Trophoblast cell (in vitro differentiated cells and primary cell): Measurements from ENCODE around the gene EGLN3.

ENCODE experiments used
- DNase-seq, 2 donors: peaks; one replicate each; pipeline ENCODE4 v3.0.0-alpha.2; 2016
- H2AFZ ChIP-seq: 2 replicates; pipeline ENCODE4 v1.6.1; 2013; ENCODE audit warnings: low read length, moderate library complexity, mild to moderate bottlenecking; ENCODE audit not compliant: insufficient read depth, poor library complexity
- H2AK5ac ChIP-seq: 2 replicates; pipeline ENCODE4 v1.6.1; 2013; ENCODE audit warnings: mild to moderate bottlenecking, low read length
- H2BK120ac ChIP-seq: 2 replicates; pipeline ENCODE4 v1.6.1; 2013; ENCODE audit warnings: low read length, mild to moderate bottlenecking, moderate library complexity; ENCODE audit not compliant: insufficient read depth, poor library complexity
- H2BK12ac ChIP-seq: 2 replicates; pipeline ENCODE4 v1.6.1; 2013; ENCODE audit warnings: mild to moderate bottlenecking, low read length, moderate library complexity
- H2BK5ac ChIP-seq: 2 replicates; pipeline ENCODE4 v1.6.1; 2013; ENCODE audit warnings: low read length, low read depth, moderate library complexity, mild to moderate bottlenecking; ENCODE audit not compliant: poor library complexity
- H3K14ac ChIP-seq: 2 replicates; pipeline ENCODE4 v1.6.1; 2013; ENCODE audit warnings: mild to moderate bottlenecking, low read length
- H3K18ac ChIP-seq: 2 replicates; pipeline ENCODE4 v1.6.1; 2013; ENCODE audit warnings: mild to moderate bottlenecking, low read length
- H3K23ac ChIP-seq: 2 replicates; pipeline ENCODE4 v1.6.1; 2013; ENCODE audit warnings: low read length
- H3K27ac ChIP-seq: 2 replicates; pipeline ENCODE4 v1.5.1; 2013; ENCODE audit warnings: low read depth, mild to moderate bottlenecking, inconsistent platforms, low read length, moderate library complexity
- H3K27me3 ChIP-seq: 2 replicates; pipeline ENCODE4 v1.6.1; 2013; ENCODE audit warnings: inconsistent platforms, mild to moderate bottlenecking, low read length, moderate library complexity; ENCODE audit not compliant: insufficient read depth
- H3K36me3 ChIP-seq, 2 experiments: 1 replicate in 1 of 2; 2 replicates in 1 of 2; pipeline ENCODE4 v1.6.1; 2013; ENCODE audit warnings: low read length in 2 of 2, mild to moderate bottlenecking in 2 of 2, moderate library complexity in 1 of 2; ENCODE audit not compliant: insufficient read depth in 2 of 2, control insufficient read depth in 1 of 2
- H3K4ac ChIP-seq: 2 replicates; pipeline ENCODE4 v1.6.1; 2013; ENCODE audit warnings: low read depth, mild to moderate bottlenecking, low read length, moderate library complexity
- H3K4me1 ChIP-seq, 2 experiments: 1 replicate in 1 of 2; 2 replicates in 1 of 2; pipeline ENCODE4 v1.6.1; 2013; ENCODE audit warnings: low read length in 2 of 2, mild to moderate bottlenecking in 2 of 2, moderate library complexity in 1 of 2; ENCODE audit not compliant: insufficient read depth in 2 of 2, control insufficient read depth in 1 of 2
- H3K4me2 ChIP-seq: 2 replicates; pipeline ENCODE4 v1.6.1; 2013; ENCODE audit warnings: inconsistent platforms, mild to moderate bottlenecking, low read length, moderate library complexity
- H3K4me3 ChIP-seq: 2 replicates; pipeline ENCODE4 v1.5.1; 2013; ENCODE audit warnings: mild to moderate bottlenecking, low read depth, low read length, inconsistent platforms
- H3K79me1 ChIP-seq: one replicate; pipeline ENCODE4 v1.6.1; 2013; ENCODE audit warnings: low read length
- H3K79me2 ChIP-seq: 2 replicates; pipeline ENCODE4 v1.6.1; 2013; ENCODE audit warnings: low read length, mild to moderate bottlenecking; ENCODE audit not compliant: control insufficient read depth, insufficient read depth, poor library complexity
- H3K9ac ChIP-seq: 2 replicates; pipeline ENCODE4 v1.6.1; 2013; ENCODE audit warnings: mild to moderate bottlenecking, low read length
- H3K9me3 ChIP-seq: 2 replicates; pipeline ENCODE4 v1.6.1; 2013; ENCODE audit warnings: low read depth, mild to moderate bottlenecking, control low read depth, inconsistent platforms, low read length; ENCODE audit not compliant: insufficient read depth
- H4K12ac ChIP-seq: 2 replicates; pipeline ENCODE4 v1.6.1; 2013; ENCODE audit warnings: low read depth, mild to moderate bottlenecking, low read length, moderate library complexity
- H4K8ac ChIP-seq: 2 replicates; pipeline ENCODE4 v1.6.1; 2013; ENCODE audit warnings: low read depth, mild to moderate bottlenecking, low read length, moderate library complexity
- H4K91ac ChIP-seq: one replicate; pipeline ENCODE4 v1.6.1; 2013; ENCODE audit warnings: low read depth, mild to moderate bottlenecking, low read length, moderate library complexity
- WGBS: extraction: QIAGEN DNeasy Blood & Tissue Kit; methylation state at CpG from one replicate; pipeline ENCODE4 v1.1.7; 2013; ENCODE audit warnings: missing lambda C conversion rate; ENCODE audit not compliant: insufficient read length, insufficient coverage; ENCODE audit errors: extremely low coverage; 5-methylcytosine and 5-hydroxymethylcytosine counted together

Gene EGLN3

DNA sequence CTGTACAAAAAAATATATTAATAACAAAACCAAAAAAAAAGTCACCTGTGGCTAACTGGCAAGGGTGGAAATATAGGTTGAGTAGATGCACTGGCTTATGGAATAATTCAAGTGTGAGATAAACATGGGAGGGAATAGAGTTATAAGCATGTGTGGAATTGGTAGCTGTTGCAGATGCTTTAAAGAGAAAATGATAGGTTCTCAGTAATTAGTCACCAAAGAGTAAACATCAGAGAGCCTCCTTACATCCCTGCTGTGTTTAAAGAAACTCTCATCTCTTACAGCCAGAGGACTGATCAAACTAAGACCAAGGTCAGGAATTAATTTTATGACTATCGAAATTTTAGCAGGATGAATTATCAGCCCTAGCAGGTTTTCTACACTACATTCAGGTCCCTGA is 70.5 kb downstream of the EGLN3 start:
- Histone ChIP-seq H3K4me3 (no peak overlapping the region), H3K36me3 (no peaks in the 10 kb centered on the region), H3K27me3 (no peaks in the 10 kb centered on the region), H3K9me3 (peaks cover 2% of the 10 kb centered on the region), H4K91ac (no peak overlapping the region), H3K4ac (no peak overlapping the region), H3K79me2 (no peaks in the 10 kb centered on the region), H3K23ac (no peak overlapping the region), H4K8ac (no peak overlapping the region), H3K9ac (no peak overlapping the region), H2BK12ac (no peak overlapping the region), H2BK120ac (no peak overlapping the region), H2AFZ (no peak overlapping the region), H2AK5ac (no peak overlapping the region), H3K79me1 (no peaks in the 10 kb centered on the region), H2BK5ac (no peak overlapping the region), H3K14ac (no peak overlapping the region), H4K12ac (no peak overlapping the region), H3K27ac (no peak overlapping the region), H3K18ac (no peak overlapping the region), H3K4me2 (no peak overlapping the region), H3K4me1 (no peaks in the 10 kb centered on the region)
- no peak for DNase-seq
- WGBS: no CpG with 5 or more reads among the region's 1 CpG

GRCh38 chr14:33879684-33880286 is 71.1 kb downstream of the EGLN3 start:
- no peak overlapping the region for H2BK5ac ChIP-seq
- H2BK120ac ChIP-seq: no peak overlapping the region
- no peak overlapping the region for H3K27ac ChIP-seq
- no peak overlapping the region for H4K91ac ChIP-seq
- H2AK5ac ChIP-seq: no peak overlapping the region
- no peak overlapping the region for H3K4me2 ChIP-seq
- H3K4me3 ChIP-seq: no peak overlapping the region
- peaks cover 2% of the 10 kb centered on the region for H3K9me3 ChIP-seq
- H2AFZ ChIP-seq: no peak overlapping the region
- H3K14ac ChIP-seq: no peak overlapping the region
- no peak overlapping the region for H4K12ac ChIP-seq
- no peak overlapping the region for H3K4ac ChIP-seq
- no peak overlapping the region for H3K23ac ChIP-seq
- no CpG with 5 or more reads among the region's 3 CpGs for WGBS
- no peak overlapping the region for H3K18ac ChIP-seq
- no peak overlapping the region for H3K9ac ChIP-seq
- no peak overlapping the region for H2BK12ac ChIP-seq
- H3K27me3 ChIP-seq: no peaks in the 10 kb centered on the region
- no peaks in the 10 kb centered on the region for H3K79me1 ChIP-seq
- H3K4me1 ChIP-seq: no peaks in the 10 kb centered on the region
- H3K36me3 ChIP-seq: no peaks in the 10 kb centered on the region
- H3K79me2 ChIP-seq: no peaks in the 10 kb centered on the region
- no peak overlapping the region for H4K8ac ChIP-seq
- DNase-seq: no peak

DNA sequence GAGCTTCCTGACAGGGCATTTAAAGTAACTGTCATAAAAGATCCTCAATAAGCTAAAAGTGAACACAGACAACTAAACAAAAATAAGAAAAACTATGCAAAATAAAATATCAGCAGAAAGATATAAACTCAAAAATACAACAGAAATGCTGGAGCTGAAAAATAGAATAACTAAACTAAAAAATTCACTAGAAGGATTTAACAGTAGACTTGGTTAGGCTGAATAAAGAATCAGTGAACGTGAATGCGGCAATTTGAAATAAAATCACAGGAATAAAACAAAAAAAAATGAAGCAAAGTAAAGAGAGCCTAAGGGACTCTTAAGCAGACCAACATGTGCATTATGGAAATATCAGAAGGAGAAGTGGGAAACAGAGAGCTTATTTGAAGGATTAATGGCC is 74.6 kb downstream of the EGLN3 start:
- no peak overlapping the region for H2BK12ac ChIP-seq
- H3K27ac ChIP-seq: no peak overlapping the region
- no peak overlapping the region for H3K23ac ChIP-seq
- H3K9me3 ChIP-seq: peaks cover 2% of the 10 kb centered on the region
- H3K79me1 ChIP-seq: no peaks in the 10 kb centered on the region
- H3K79me2 ChIP-seq: no peaks in the 10 kb centered on the region
- H3K27me3 ChIP-seq: no peaks in the 10 kb centered on the region
- no peak overlapping the region for H3K4me3 ChIP-seq
- WGBS: no CpG with 5 or more reads among the region's 2 CpGs
- H3K4me2 ChIP-seq: no peak overlapping the region
- H2AK5ac ChIP-seq: no peak overlapping the region
- H3K14ac ChIP-seq: no peak overlapping the region
- H3K4ac ChIP-seq: no peak overlapping the region
- H2BK5ac ChIP-seq: no peak overlapping the region
- H3K9ac ChIP-seq: no peak overlapping the region
- H4K12ac ChIP-seq: no peak overlapping the region
- H4K8ac ChIP-seq: no peak overlapping the region
- no peak overlapping the region for H2AFZ ChIP-seq
- H3K18ac ChIP-seq: no peak overlapping the region
- H4K91ac ChIP-seq: no peak overlapping the region
- no peaks in the 10 kb centered on the region for H3K4me1 ChIP-seq
- no peak for DNase-seq
- no peaks in the 10 kb centered on the region for H3K36me3 ChIP-seq
- no peak overlapping the region for H2BK120ac ChIP-seq
